BJ (cell line): Measurements from ENCODE around the gene FAM47C. TPM values are rescaled to one million over a fixed set of nuclear protein-coding genes. Genes with fewer than 3 reads are reported as not detected.
A peak's percentile ranks its signal among the peaks of the same experiment; 100 is the strongest.

ENCODE experiments used
- CTCF ChIA-PET: fragments of 350-600 bp; formaldehyde crosslinking; extraction: SDS; loops from one replicate; lab custom pipeline; 2021; ENCODE audit warnings: antibody characterized with exemption, inconsistent platforms; lab: Yijun Ruan, JAX
- POLR2A ChIA-PET: fragments of 300-600 bp; sonication (Branson Sonifier 250); formaldehyde crosslinking; extraction: SDS; loops from one replicate; lab custom pipeline; 2021; ENCODE audit warnings: antibody characterized with exemption; lab: Charles Lee
- DNase-seq: peaks from one replicate; pipeline ENCODE4 v3.0.0-alpha.2; 2011; ENCODE audit warnings: low read depth
- H3K27me3 ChIP-seq: 2 replicates; pipeline ENCODE4 v1.6.0; 2011; ENCODE audit warnings: low read length; ENCODE audit not compliant: control insufficient read depth, insufficient read depth
- H3K36me3 ChIP-seq: 2 replicates; pipeline ENCODE4 v1.5.1; 2011; ENCODE audit warnings: low read length; ENCODE audit not compliant: control insufficient read depth, insufficient read depth
- H3K4me3 ChIP-seq: 2 replicates; pipeline ENCODE4 v1.5.1; 2011; ENCODE audit warnings: low read depth, mild to moderate bottlenecking, control low read depth, low read length
- CTCF ChIP-seq: IDR thresholded peaks from 2 replicates; pipeline ENCODE4 v1.5.1; 2011; ENCODE audit warnings: low read depth, mild to moderate bottlenecking, control low read depth, inconsistent platforms, low read length, moderate library complexity; ENCODE audit not compliant: insufficient read depth
- polyA plus RNA-seq: library from polyadenylated mRNA; depleted of rRNA; stranded (reverse); fragments of >200 nt; gene quantifications from 2 replicates; pipeline ENCODE4 v1.2.3, GENCODE V29; 2011

FAM47C gene
- polyA plus RNA-seq, 1 experiment: not detected

- DNase-seq: no peak
- Histone ChIP-seq H3K36me3 (no peaks in the 10 kb centered on the region), H3K4me3 (no peak overlapping the region), H3K27me3 (no peaks in the 10 kb centered on the region)
- ChIA-PET CTCF (no interaction called here), POLR2A (no interaction called here)
- TF ChIP-seq CTCF: peak; percentile 50
These were observed 52.8 kb downstream of the FAM47C start for GRCh38 chrX:37060999-37061398.
